ENCODE results near the gene PRAME. TPM values are rescaled to one million over a fixed set of nuclear protein-coding genes. Genes with fewer than 3 reads are reported as not detected.

The PRAME gene
- total RNA-seq, 1 experiment from 2014 or later: 68.4 TPM

GRCh38 chr22:22527312-22527711 is 31.8 kb downstream of the PRAME start:
- no peak for ATAC-seq
- H3K27ac ChIP-seq (ENCODE audit: low read length): no peak overlapping the region
- H3K4me3 ChIP-seq (ENCODE audit: low read depth in 2 of 2, low read length in 2 of 2): no peak overlapping the region
- intact Hi-C loops (cut with micrococcal nuclease; ENCODE audit: unreplicated experiment) (no loop called here), in situ Hi-C loops (cut with HindIII; ENCODE audit: low pct_unique_long_range_greater_than_20kb, low sequenced_read_pairs) (no loop called here)
- no peaks in the 10 kb centered on the region for H3K36me3 ChIP-seq (ENCODE audit: control insufficient read depth, insufficient read depth, low read length)
- no TSS peak for BruUV-seq (replicated peaks)
- no peak for DNase-seq (ENCODE audit: low read depth, low spot score)
- CTCF ChIA-PET: no interaction called here
- H3K9me3 ChIP-seq (ENCODE audit: control insufficient read depth, insufficient read depth, low read depth, low read length): no peaks in the 10 kb centered on the region
- TF ChIP-seq REST (IDR thresholded peaks at IDR 0.05; ENCODE audit: insufficient read depth in 1 of 2, low read depth in 2 of 2, low read length in 1 of 2) (no peak), POLR2AphosphoS5 (IDR thresholded peaks at IDR 0.05; ENCODE audit: low read depth, low read length) (no peak), SIN3A (IDR thresholded peaks at IDR 0.05; ENCODE audit: borderline replicate concordance, insufficient read depth, low read depth, low read length) (no peak), CTCF (IDR thresholded peaks at IDR 0.05) (no peak), TCF7L2 (IDR thresholded peaks at IDR 0.05; ENCODE audit: low read depth, low read length) (no peak)
- no peaks in the 10 kb centered on the region for H3K4me1 ChIP-seq (ENCODE audit: control insufficient read depth, insufficient read depth, low read length)
- H3K27me3 ChIP-seq (ENCODE audit: control insufficient read depth, insufficient read depth, low read length): no peaks in the 10 kb centered on the region
- POLR2A ChIA-PET: no interaction called here

GRCh38 chr22:22526125-22526912 is 32.7 kb downstream of the PRAME start:
- DNase-seq (ENCODE audit: low read depth, low spot score): no peak
- H3K27ac ChIP-seq (ENCODE audit: low read length): no peak overlapping the region
- no peaks in the 10 kb centered on the region for H3K27me3 ChIP-seq (ENCODE audit: control insufficient read depth, insufficient read depth, low read length)
- H3K36me3 ChIP-seq (ENCODE audit: control insufficient read depth, insufficient read depth, low read length): no peaks in the 10 kb centered on the region
- no peak overlapping the region for H3K4me3 ChIP-seq (ENCODE audit: low read depth in 2 of 2, low read length in 2 of 2)
- ATAC-seq: no peak
- no peaks in the 10 kb centered on the region for H3K9me3 ChIP-seq (ENCODE audit: control insufficient read depth, insufficient read depth, low read depth, low read length)
- intact Hi-C loops (cut with micrococcal nuclease; ENCODE audit: unreplicated experiment) (no loop called here), in situ Hi-C loops (cut with HindIII; ENCODE audit: low pct_unique_long_range_greater_than_20kb, low sequenced_read_pairs) (no loop called here)
- ChIA-PET CTCF (no interaction called here), POLR2A (no interaction called here)
- TF ChIP-seq SIN3A (IDR thresholded peaks at IDR 0.05; ENCODE audit: borderline replicate concordance, insufficient read depth, low read depth, low read length) (no peak), TCF7L2 (IDR thresholded peaks at IDR 0.05; ENCODE audit: low read depth, low read length) (no peak), REST (IDR thresholded peaks at IDR 0.05; ENCODE audit: insufficient read depth in 1 of 2, low read depth in 2 of 2, low read length in 1 of 2) (no peak), CTCF (IDR thresholded peaks at IDR 0.05) (no peak), POLR2AphosphoS5 (IDR thresholded peaks at IDR 0.05; ENCODE audit: low read depth, low read length) (no peak)
- BruUV-seq (replicated peaks): no TSS peak
- no peaks in the 10 kb centered on the region for H3K4me1 ChIP-seq (ENCODE audit: control insufficient read depth, insufficient read depth, low read length)

All from Panc1 (cell line).